Thymus (tissue), 11 donors: ENCODE results near the gene CXCL10. TPM values are rescaled to one million over a fixed set of nuclear protein-coding genes. Genes with fewer than 3 reads are reported as not detected.
"Not testable (repeated sequence)": the region's sequence is repeated elsewhere in the genome, so short reads cannot be mapped to it uniquely, and the experiment has no call there.

Experiments
- DNase-seq, 9 donors: peaks; one replicate each; pipeline ENCODE4 v3.0.0-alpha.2; 2013; ENCODE audit warnings: low spot score in 9 of 9, low read depth in 6 of 9, missing footprints in 1 of 9
- H3K27ac ChIP-seq, 2 donors: one replicate each; pipeline ENCODE4 v1.5.1; 2013; ENCODE audit warnings: control low read depth in 1 of 2, low read depth in 1 of 2, low read length in 1 of 2, mild to moderate bottlenecking in 1 of 2, moderate library complexity in 1 of 2
- H3K27me3 ChIP-seq, 2 donors: one replicate each; pipeline ENCODE4 v1.5.1; 2013; ENCODE audit warnings: low read length in 1 of 2; ENCODE audit not compliant: control insufficient read depth in 2 of 2, insufficient read depth in 1 of 2
- H3K36me3 ChIP-seq, 2 donors: one replicate each; pipeline ENCODE4 v1.5.1; 2013; ENCODE audit warnings: low read length in 1 of 2, mild to moderate bottlenecking in 1 of 2, moderate library complexity in 1 of 2; ENCODE audit not compliant: control insufficient read depth in 2 of 2, insufficient read depth in 2 of 2
- H3K4me1 ChIP-seq, 2 donors: one replicate each; pipeline ENCODE4 v1.5.1; 2013; ENCODE audit warnings: low read length in 2 of 2; ENCODE audit not compliant: control insufficient read depth in 2 of 2, insufficient read depth in 2 of 2
- H3K4me3 ChIP-seq, 2 donors: one replicate each; pipeline ENCODE4 v1.5.1; 2013; ENCODE audit warnings: low read length in 2 of 2, control low read depth in 1 of 2, mild to moderate bottlenecking in 1 of 2
- H3K9me3 ChIP-seq, 2 donors: one replicate each; pipeline ENCODE4 v1.5.1; 2013; ENCODE audit warnings: low read length in 1 of 2, mild to moderate bottlenecking in 1 of 2; ENCODE audit not compliant: control insufficient read depth in 2 of 2, insufficient read depth in 1 of 2
- WGBS: extraction: QIAGEN DNeasy Blood & Tissue Kit; methylation state at CpG from one replicate; pipeline ENCODE4 v1.1.7; 2013; 5-methylcytosine and 5-hydroxymethylcytosine counted together
- polyA plus RNA-seq: library from polyadenylated mRNA; stranded (reverse); fragments of 200-250 nt; gene quantifications from one replicate; pipeline ENCODE4 v1.2.3, GENCODE V29; 2013
- total RNA-seq: library from RNA; stranded (reverse); fragments of 120-200 nt; gene quantifications from one replicate; pipeline ENCODE4 v1.2.4, GENCODE V29; 2013
- donor health status: healthy.

Gene CXCL10
- total and polyA plus RNA-seq, 2 donors: 50.4 to 65.6 TPM

DNA sequence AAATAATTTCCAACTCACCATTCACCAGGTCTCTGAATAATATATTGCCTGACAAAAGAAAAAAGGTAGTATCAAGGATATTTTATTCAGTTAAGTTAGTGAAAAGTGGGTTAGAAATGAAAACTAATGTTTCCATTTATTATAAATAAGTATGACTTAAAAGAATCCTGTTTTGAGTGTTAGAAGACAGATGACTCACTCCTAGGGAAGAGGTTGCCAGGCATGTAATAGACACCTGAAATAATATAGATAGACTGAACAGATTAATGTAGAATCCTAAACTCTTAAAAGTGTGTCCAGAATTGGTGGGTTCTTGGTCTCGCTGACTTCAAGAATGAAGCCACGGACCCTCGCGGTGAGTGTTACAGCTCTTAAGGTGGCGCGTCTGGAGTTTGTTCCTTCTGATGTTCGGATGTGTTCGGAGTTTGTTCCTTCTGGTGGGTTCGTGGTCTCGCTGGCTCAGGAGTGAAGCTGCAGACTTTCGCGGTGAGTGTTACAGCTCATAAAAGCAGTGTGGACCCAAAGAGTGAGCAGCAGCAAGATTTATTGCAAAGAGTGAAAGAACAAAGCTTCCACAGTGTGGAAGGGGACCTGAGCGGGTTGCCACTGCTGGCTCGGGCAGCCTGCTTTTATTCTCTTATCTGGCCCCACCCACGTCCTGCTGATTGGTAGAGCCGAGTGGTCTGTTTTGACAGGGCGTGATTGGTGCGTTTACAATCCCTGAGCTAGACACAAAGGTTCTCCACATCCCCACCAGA lies 19.1 kb upstream of the CXCL10 start:
- not testable (repeated sequence) for DNase-seq, H3K4me3 ChIP-seq, H3K27me3 ChIP-seq, H3K36me3 ChIP-seq, H3K9me3 ChIP-seq, H3K4me1 ChIP-seq, H3K27ac ChIP-seq
- 88% methylated on average over 17 of the region's 18 CpGs for WGBS

DNA sequence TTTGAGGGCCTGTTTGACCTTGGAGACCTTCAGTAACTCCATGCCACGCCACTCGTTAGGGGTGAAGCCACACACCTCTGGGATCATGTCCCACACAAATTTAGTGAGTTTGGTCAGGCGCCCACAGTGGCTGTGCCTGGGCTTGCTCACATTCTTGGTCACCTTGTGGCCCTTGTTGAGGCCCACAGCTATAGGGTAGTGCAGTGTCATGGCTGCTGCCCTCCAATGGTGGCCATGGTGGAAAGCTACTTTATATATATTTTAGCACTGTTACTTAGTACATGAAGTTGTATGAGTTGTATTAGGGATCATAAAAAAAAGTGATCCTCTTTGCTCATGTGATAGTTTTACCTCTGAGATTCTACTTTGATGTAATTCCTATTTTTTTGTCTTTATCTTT lies 13.6 kb upstream of the CXCL10 start:
- H3K36me3 ChIP-seq: no peaks in the 10 kb centered on the region
- no peaks in the 10 kb centered on the region for H3K4me1 ChIP-seq
- no peak overlapping the region for H3K27ac ChIP-seq
- no peak overlapping the region for H3K4me3 ChIP-seq
- DNase-seq: no peak
- H3K9me3 ChIP-seq: no peaks in the 10 kb centered on the region
- 99% methylated on average over 3 of the region's 3 CpGs for WGBS
- no peaks in the 10 kb centered on the region for H3K27me3 ChIP-seq

GRCh38 chr4:76035799-76036380 lies 12.6 kb upstream of the CXCL10 start, which contains the start of gene CXCL11:
Gene CXCL11 (minus strand): TSS chr4:76036070. CDS start chr4:76035987, 83 bp downstream.
- Histone ChIP-seq H3K4me1 (no peaks in the 10 kb centered on the region), H3K27ac (no peak within 1 kb of the TSS), H3K9me3 (no peaks in the 10 kb centered on the region), H3K27me3 (no peaks in the 10 kb centered on the region), H3K36me3 (no peaks in the 10 kb centered on the region), H3K4me3 (no peak within 1 kb of the TSS)
- DNase-seq: no peak
- WGBS: 87% methylated on average over 2 of the region's 2 CpGs

DNA sequence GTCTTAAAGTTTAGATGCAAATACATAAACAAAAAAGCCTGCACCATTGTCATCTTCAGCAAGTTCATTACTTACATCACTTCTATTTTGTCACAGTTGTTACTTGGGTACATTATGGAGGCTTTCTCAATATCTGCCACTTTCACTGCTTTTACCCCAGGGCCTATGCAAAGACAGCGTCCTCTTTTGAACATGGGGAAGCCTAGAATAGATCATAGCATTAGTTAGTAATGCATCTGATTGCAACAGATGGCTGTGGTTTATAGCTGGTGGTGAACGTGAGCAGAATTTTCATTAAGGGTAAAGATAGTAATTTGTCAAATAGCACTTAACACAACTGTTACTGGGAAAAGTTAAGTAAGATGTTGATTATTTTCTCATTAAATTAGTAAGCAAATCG lies 11.8 kb upstream of the CXCL10 start:
- Histone ChIP-seq H3K27me3 (no peaks in the 10 kb centered on the region), H3K27ac (no peak overlapping the region), H3K9me3 (no peaks in the 10 kb centered on the region), H3K4me3 (no peak overlapping the region), H3K4me1 (no peaks in the 10 kb centered on the region), H3K36me3 (no peaks in the 10 kb centered on the region)
- WGBS: 83% methylated on average over 3 of the region's 3 CpGs
- no peak for DNase-seq

GRCh38 chr4:76029300-76029699 lies 6.0 kb upstream of the CXCL10 start:
- Histone ChIP-seq H3K36me3 (no peaks in the 10 kb centered on the region), H3K4me3 (no peak overlapping the region), H3K9me3 (no peaks in the 10 kb centered on the region), H3K27me3 (no peaks in the 10 kb centered on the region), H3K27ac (no peak overlapping the region), H3K4me1 (peaks cover 0 to 3% of the 10 kb centered on the region in 2 donors)
- no peak for DNase-seq
- 95% methylated on average over 2 of the region's 2 CpGs for WGBS

- Histone ChIP-seq H3K4me3 (no peak overlapping the region), H3K36me3 (no peaks in the 10 kb centered on the region), H3K9me3 (no peaks in the 10 kb centered on the region), H3K27ac (peak overlapping the region; percentile 36 to 50), H3K4me1 (peaks cover 0 to 3% of the 10 kb centered on the region in 2 donors), H3K27me3 (no peaks in the 10 kb centered on the region)
- DNase-seq: peak in 1 of 9 donors; percentile 33
- WGBS: 16% methylated on average over 6 of the region's 6 CpGs
Observed at GRCh38 chr4:76028350-76028765, 5.1 kb upstream of the CXCL10 start.

GRCh38 chr4:76024065-76024464 lies 768 bp upstream of the CXCL10 start:
- WGBS: 68% methylated on average over 4 of the region's 4 CpGs
- Histone ChIP-seq H3K4me1 (peaks cover 0 to 3% of the 10 kb centered on the region in 2 donors), H3K27me3 (no peaks in the 10 kb centered on the region), H3K27ac (no peak overlapping the region), H3K9me3 (no peaks in the 10 kb centered on the region), H3K4me3 (no peak overlapping the region), H3K36me3 (no peaks in the 10 kb centered on the region)
- no peak for DNase-seq

DNA sequence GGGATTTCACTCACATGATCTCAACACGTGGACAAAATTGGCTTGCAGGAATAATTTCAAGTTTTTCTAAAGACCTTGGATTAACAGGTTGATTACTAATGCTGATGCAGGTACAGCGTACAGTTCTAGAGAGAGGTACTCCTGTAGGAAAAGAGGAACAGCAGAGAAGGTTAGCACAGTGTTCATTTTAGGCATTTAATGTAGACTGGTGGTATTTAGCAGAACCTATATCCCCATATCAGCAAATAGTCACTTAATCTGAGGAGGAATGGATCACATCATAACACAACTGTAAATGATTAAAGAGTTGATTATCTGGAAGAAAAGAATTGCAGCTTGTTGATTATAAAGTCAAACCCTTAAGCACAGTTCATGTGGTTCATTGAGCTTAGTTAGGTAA lies 620 bp downstream of the CXCL10 start:
- no peak for DNase-seq
- no peak overlapping the region for H3K27ac ChIP-seq
- H3K27me3 ChIP-seq: no peaks in the 10 kb centered on the region
- H3K9me3 ChIP-seq: no peaks in the 10 kb centered on the region
- H3K4me1 ChIP-seq: no peaks in the 10 kb centered on the region
- no peaks in the 10 kb centered on the region for H3K36me3 ChIP-seq
- 92% methylated on average over 2 of the region's 2 CpGs for WGBS
- no peak overlapping the region for H3K4me3 ChIP-seq

GRCh38 chr4:76022031-76022430 lies 1.3 kb downstream of the CXCL10 start:
- no peaks in the 10 kb centered on the region for H3K36me3 ChIP-seq
- no peak overlapping the region for H3K4me3 ChIP-seq
- 93% methylated on average over 4 of the region's 4 CpGs for WGBS
- H3K27ac ChIP-seq: no peak overlapping the region
- H3K9me3 ChIP-seq: no peaks in the 10 kb centered on the region
- no peaks in the 10 kb centered on the region for H3K27me3 ChIP-seq
- DNase-seq: no peak
- no peaks in the 10 kb centered on the region for H3K4me1 ChIP-seq
